ENCODE measurements around the gene GPR137B. TPM values are rescaled to one million over a fixed set of nuclear protein-coding genes. Genes with fewer than 3 reads are reported as not detected.

GPR137B gene
- total and polyA plus RNA-seq, 11 donors = 14.9 to 49.8 (median 43.7) TPM

- Histone ChIP-seq H3K27me3 (no peaks in the 10 kb centered on the region), H3K36me3 (peaks cover 0 to 72% (median 7%) of the 10 kb centered on the region in 9 donors), H3K9me3 (peaks cover 0 to 40% (median 15%) of the 10 kb centered on the region in 12 donors), H3K4me3 (no peak overlapping the region), H3K27ac (peak overlapping the region in 1 of 12 donors; percentile 40), H3K4me1 (peaks cover 0 to 31% (median 5%) of the 10 kb centered on the region in 12 donors)
- intact Hi-C loops (cut with DNase I) = no loop called here
- TF ChIP-seq CTCF (IDR thresholded peaks at IDR 0.05) (no peak), POLR2A (IDR thresholded peaks at IDR 0.05) (no peak)
- DNase-seq (no peak), ATAC-seq (no peak)
- whole genome bisulfite sequencing, 4 donors = 92 to 97% (median 94%) methylated on average over 3 of the region's 3 CpGs
Measured at GRCh38 chr1:236204656-236205055, 62.3 kb downstream of the GPR137B start.

GRCh38 chr1:236206548-236206947 lies 64.2 kb downstream of the GPR137B start:
- Histone ChIP-seq H3K4me3 (no peak overlapping the region), H3K36me3 (peaks cover 0 to 70% (median 7%) of the 10 kb centered on the region in 9 donors), H3K9me3 (peaks cover 0 to 22% (median under 1%) of the 10 kb centered on the region in 12 donors), H3K27ac (peak overlapping the region in 2 of 12 donors; percentile 16 to 83), H3K27me3 (no peaks in the 10 kb centered on the region), H3K4me1 (peaks cover 0 to 31% (median 5%) of the 10 kb centered on the region in 12 donors)
- TF ChIP-seq POLR2A (IDR thresholded peaks at IDR 0.05) (no peak), CTCF (IDR thresholded peaks at IDR 0.05) (no peak)
- WGBS, 4 donors = 53 to 58% (median 56%) methylated on average over 4 of the region's 4 CpGs
- ATAC-seq (peak; percentile 79 to 94 (median 90)), DNase-seq (peak; percentile 16 to 65 (median 52))
- intact Hi-C loops (cut with DNase I) = no loop called here

- Histone ChIP-seq H3K9me3 (peaks cover 0 to 17% (median 0%) of the 10 kb centered on the region in 12 donors), H3K27ac (peak overlapping the region in 2 of 12 donors; percentile 16 to 83), H3K36me3 (peaks cover 0 to 64% (median 7%) of the 10 kb centered on the region in 9 donors), H3K4me3 (no peak overlapping the region), H3K27me3 (no peaks in the 10 kb centered on the region), H3K4me1 (peaks cover 0 to 28% (median 5%) of the 10 kb centered on the region in 12 donors)
- ATAC-seq (peak in 1 of 4 donors; percentile 33), DNase-seq (no peak)
- TF ChIP-seq POLR2A (IDR thresholded peaks at IDR 0.05) (no peak), CTCF (IDR thresholded peaks at IDR 0.05) (no peak)
- WGBS, 4 donors = 68 to 79% (median 72%) methylated on average over 5 of the region's 5 CpGs
- intact Hi-C loops (cut with DNase I) = no loop called here
Measured at GRCh38 chr1:236207121-236207520, 64.8 kb downstream of the GPR137B start.

GRCh38 chr1:236207569-236207968 lies 65.2 kb downstream of the GPR137B start:
- Histone ChIP-seq H3K27ac (peak overlapping the region in 1 of 12 donors; percentile 83), H3K36me3 (peaks cover 0 to 59% (median 7%) of the 10 kb centered on the region in 9 donors), H3K27me3 (no peaks in the 10 kb centered on the region), H3K4me3 (no peak overlapping the region), H3K9me3 (peaks cover 0 to 13% (median 0%) of the 10 kb centered on the region in 12 donors), H3K4me1 (peaks cover 0 to 26% (median 5%) of the 10 kb centered on the region in 12 donors)
- WGBS, 4 donors = 95 to 97% (median 96%) methylated on average over 4 of the region's 4 CpGs
- intact Hi-C loops (cut with DNase I) = no loop called here
- TF ChIP-seq CTCF (IDR thresholded peaks at IDR 0.05) = no peak
- TF ChIP-seq POLR2A (IDR thresholded peaks at IDR 0.05) = no peak
- ATAC-seq (no peak), DNase-seq (no peak)

All from heart left ventricle (tissue), 16 donors.